HAP-1 (cell line): ENCODE results near the gene CLASP1.
A peak's percentile ranks its signal among the peaks of the same experiment; 100 is the strongest.

ENCODE experiments used
- DNase-seq, 2 experiments: peaks; one replicate each; pipeline ENCODE4 v3.0.0-alpha.2; 2016 to 2020; ENCODE audit warnings: low spot score in 2 of 2
- H3K27me3 ChIP-seq: fragments of 250-450 bp; sonication (Bioruptor Pico); 2 replicates; pipeline ENCODE4 v1.5.1; 2020; ENCODE audit warnings: low read depth, mild to moderate bottlenecking, moderate library complexity
- H3K36me3 ChIP-seq: fragments of 250-450 bp; sonication (Bioruptor Pico); replicated peaks from 2 replicates; pipeline ENCODE4 v1.5.1; 2020; ENCODE audit warnings: mild to moderate bottlenecking
- H3K4me1 ChIP-seq: fragments of 250-450 bp; sonication (Bioruptor Pico); 2 replicates; pipeline ENCODE4 v1.5.1; 2020; ENCODE audit warnings: mild to moderate bottlenecking
- H3K4me3 ChIP-seq: fragments of 250-450 bp; sonication (Bioruptor Pico); 2 replicates; pipeline ENCODE4 v1.5.1; 2020; ENCODE audit warnings: mild to moderate bottlenecking, moderate library complexity
- H3K9me3 ChIP-seq: fragments of 250-450 bp; sonication (Bioruptor Pico); 2 replicates; pipeline ENCODE4 v1.5.1; 2020; ENCODE audit warnings: mild to moderate bottlenecking, moderate library complexity
- in situ Hi-C: fragments of 300-500 bp; cut with MboI; formaldehyde crosslinking; loops from 3 replicates; pipeline ENCODE4 v1.14.3; 2020; ENCODE audit warnings: low sequenced_read_pairs, inconsistent platforms, mixed read lengths

CLASP1 gene

GRCh38 chr2:121504316-121504715, 144.9 kb downstream of the CLASP1 start:
- Histone ChIP-seq H3K27me3 (no peaks in the 10 kb centered on the region), H3K4me1 (peaks cover 15% of the 10 kb centered on the region), H3K36me3 (peaks cover 21% of the 10 kb centered on the region), H3K4me3 (no peak overlapping the region), H3K9me3 (peaks cover 4% of the 10 kb centered on the region; the same call in 1 of the 2 replicates)
- no peak for DNase-seq
- in situ Hi-C loops: no loop called here

GRCh38 chr2:121502781-121503180, 146.5 kb downstream of the CLASP1 start:
- H3K4me3 ChIP-seq: no peak overlapping the region
- DNase-seq: no peak
- peaks cover 9% of the 10 kb centered on the region for H3K4me1 ChIP-seq
- H3K36me3 ChIP-seq: peaks cover 21% of the 10 kb centered on the region
- H3K9me3 ChIP-seq: peaks cover 4% of the 10 kb centered on the region; the same call in 1 of the 2 replicates
- H3K27me3 ChIP-seq: no peaks in the 10 kb centered on the region
- in situ Hi-C loops: no loop called here

DNA sequence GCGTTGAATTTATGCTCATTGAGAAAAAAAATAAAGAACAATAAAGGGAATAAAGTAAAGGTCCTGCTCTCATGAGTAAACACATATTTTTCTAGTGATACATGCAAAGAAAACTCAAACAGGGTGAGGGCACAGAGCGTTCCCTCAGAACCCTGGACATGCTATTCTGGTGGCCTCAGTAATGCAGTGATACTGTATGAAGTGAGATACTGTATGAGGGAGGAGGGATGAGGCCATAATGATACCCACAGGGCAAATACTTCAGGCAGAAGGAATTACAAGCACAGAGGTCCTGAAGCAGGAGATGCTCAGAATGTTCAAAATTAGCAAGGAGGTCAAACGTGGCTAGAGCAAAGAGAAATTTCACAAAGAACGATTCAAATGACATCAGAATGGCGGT, 147.0 kb downstream of the CLASP1 start:
- Histone ChIP-seq H3K4me1 (peaks cover 6% of the 10 kb centered on the region; the same call in 1 of the 2 replicates), H3K27me3 (no peaks in the 10 kb centered on the region), H3K9me3 (peaks cover 4% of the 10 kb centered on the region; the same call in 1 of the 2 replicates), H3K36me3 (peaks cover 21% of the 10 kb centered on the region), H3K4me3 (no peak overlapping the region)
- DNase-seq: no peak
- in situ Hi-C loops: no loop called here

GRCh38 chr2:121501554-121501953, 147.7 kb downstream of the CLASP1 start:
- Histone ChIP-seq H3K4me1 (peaks cover 6% of the 10 kb centered on the region; the same call in 1 of the 2 replicates), H3K36me3 (peaks cover 21% of the 10 kb centered on the region)
- DNase-seq: no peak

GRCh38 chr2:121501031-121501430, 148.2 kb downstream of the CLASP1 start:
- no peak overlapping the region for H3K4me3 ChIP-seq
- H3K4me1 ChIP-seq: peaks cover 6% of the 10 kb centered on the region; the same call in 1 of the 2 replicates
- H3K36me3 ChIP-seq: peaks cover 21% of the 10 kb centered on the region
- DNase-seq: no peak
- H3K27me3 ChIP-seq: no peaks in the 10 kb centered on the region
- H3K9me3 ChIP-seq: peaks cover 4% of the 10 kb centered on the region; the same call in 1 of the 2 replicates
- in situ Hi-C loops: no loop called here

More at GRCh38 chr2:121501554-121501953, 147.7 kb downstream of the CLASP1 start:
- in situ Hi-C loops: no loop called here
- Histone ChIP-seq H3K9me3 (peaks cover 4% of the 10 kb centered on the region; the same call in 1 of the 2 replicates), H3K27me3 (no peaks in the 10 kb centered on the region), H3K4me3 (no peak overlapping the region)

- DNase-seq: no peak
- H3K4me1 ChIP-seq: peaks cover 8% of the 10 kb centered on the region
- peaks cover 21% of the 10 kb centered on the region for H3K36me3 ChIP-seq
- peaks cover 4% of the 10 kb centered on the region; the same call in 1 of the 2 replicates for H3K9me3 ChIP-seq
- no peaks in the 10 kb centered on the region for H3K27me3 ChIP-seq
- no peak overlapping the region for H3K4me3 ChIP-seq
- in situ Hi-C loops: no loop called here
Observed at GRCh38 chr2:121498731-121499130, 150.5 kb downstream of the CLASP1 start.

- Histone ChIP-seq H3K9me3 (no peaks in the 10 kb centered on the region), H3K4me3 (no peak overlapping the region), H3K27me3 (no peaks in the 10 kb centered on the region), H3K4me1 (peaks cover 48% of the 10 kb centered on the region), H3K36me3 (no peaks in the 10 kb centered on the region)
- no peak for DNase-seq
- in situ Hi-C loops: no loop called here
Observed at GRCh38 chr2:121492409-121492808, 156.9 kb downstream of the CLASP1 start.

GRCh38 chr2:121491518-121491917, 157.7 kb downstream of the CLASP1 start:
- no peak for DNase-seq
- in situ Hi-C loops: no loop called here
- Histone ChIP-seq H3K4me1 (peaks cover 51% of the 10 kb centered on the region), H3K4me3 (no peak overlapping the region), H3K27me3 (no peaks in the 10 kb centered on the region), H3K36me3 (no peaks in the 10 kb centered on the region), H3K9me3 (no peaks in the 10 kb centered on the region)

DNA sequence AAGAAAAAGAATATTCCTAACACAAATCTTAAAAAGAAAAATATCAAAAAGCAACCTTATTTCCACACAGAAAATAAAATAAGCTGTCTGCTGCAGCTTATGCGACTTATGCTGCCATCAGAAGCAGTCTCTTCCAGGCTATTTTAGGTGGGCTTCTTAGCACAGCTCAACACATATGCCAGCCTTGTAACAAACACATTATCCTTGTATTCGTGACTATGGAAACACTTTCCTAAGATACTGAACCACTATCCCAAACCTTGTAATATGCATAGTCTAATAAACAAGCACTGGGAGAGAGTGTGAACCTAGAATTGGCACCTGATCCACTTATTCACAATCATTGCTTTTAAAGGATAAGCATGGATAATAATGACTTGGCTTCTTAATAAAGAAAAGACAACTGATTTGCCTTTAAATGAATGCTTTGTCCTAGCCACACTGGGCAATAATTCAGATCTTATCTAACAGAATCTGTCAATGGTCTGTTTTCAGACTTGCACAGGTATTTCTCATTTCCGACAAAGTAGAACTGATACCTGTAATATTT, 158.6 kb downstream of the CLASP1 start:
- Histone ChIP-seq H3K27me3 (no peaks in the 10 kb centered on the region), H3K4me3 (no peak overlapping the region), H3K9me3 (no peaks in the 10 kb centered on the region), H3K4me1 (peaks cover 55% of the 10 kb centered on the region), H3K36me3 (no peaks in the 10 kb centered on the region)
- in situ Hi-C loops: no loop called here
- DNase-seq: peak in 1 of 2 experiments; percentile 42

GRCh38 chr2:121489911-121490583, 159.2 kb downstream of the CLASP1 start:
- DNase-seq: no peak
- no peaks in the 10 kb centered on the region for H3K36me3 ChIP-seq
- no peaks in the 10 kb centered on the region for H3K27me3 ChIP-seq
- peaks cover 55% of the 10 kb centered on the region for H3K4me1 ChIP-seq
- in situ Hi-C loops: no loop called here
- no peak overlapping the region for H3K4me3 ChIP-seq
- H3K9me3 ChIP-seq: no peaks in the 10 kb centered on the region

DNA sequence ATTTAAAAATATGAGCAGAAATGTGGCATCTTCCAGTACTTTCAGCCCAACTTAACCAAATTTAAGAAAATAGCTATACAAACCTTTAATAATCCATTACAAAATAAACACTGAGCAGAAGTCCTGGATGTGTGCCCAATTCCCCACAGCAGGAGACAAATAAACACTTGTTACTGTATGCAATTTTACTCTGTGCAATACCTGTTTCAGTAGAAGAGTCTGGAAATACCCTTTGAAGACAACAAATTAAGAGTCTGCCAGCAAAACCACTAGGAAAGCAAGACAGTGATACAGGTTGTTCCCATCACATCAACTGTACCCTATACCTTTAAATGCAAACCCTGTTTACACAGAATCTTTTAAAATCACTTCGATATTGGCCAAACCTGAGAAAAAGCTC, 160.0 kb downstream of the CLASP1 start:
- no peak for DNase-seq
- Histone ChIP-seq H3K4me1 (peaks cover 55% of the 10 kb centered on the region), H3K4me3 (no peak overlapping the region), H3K36me3 (no peaks in the 10 kb centered on the region), H3K27me3 (no peaks in the 10 kb centered on the region), H3K9me3 (no peaks in the 10 kb centered on the region)
- in situ Hi-C loops: no loop called here

- no peak overlapping the region for H3K4me3 ChIP-seq
- in situ Hi-C loops: no loop called here
- H3K9me3 ChIP-seq: no peaks in the 10 kb centered on the region
- no peaks in the 10 kb centered on the region for H3K36me3 ChIP-seq
- H3K27me3 ChIP-seq: no peaks in the 10 kb centered on the region
- H3K4me1 ChIP-seq: peaks cover 35% of the 10 kb centered on the region
- DNase-seq: no peak
Observed at GRCh38 chr2:121486191-121486790, 163.0 kb downstream of the CLASP1 start.

DNA sequence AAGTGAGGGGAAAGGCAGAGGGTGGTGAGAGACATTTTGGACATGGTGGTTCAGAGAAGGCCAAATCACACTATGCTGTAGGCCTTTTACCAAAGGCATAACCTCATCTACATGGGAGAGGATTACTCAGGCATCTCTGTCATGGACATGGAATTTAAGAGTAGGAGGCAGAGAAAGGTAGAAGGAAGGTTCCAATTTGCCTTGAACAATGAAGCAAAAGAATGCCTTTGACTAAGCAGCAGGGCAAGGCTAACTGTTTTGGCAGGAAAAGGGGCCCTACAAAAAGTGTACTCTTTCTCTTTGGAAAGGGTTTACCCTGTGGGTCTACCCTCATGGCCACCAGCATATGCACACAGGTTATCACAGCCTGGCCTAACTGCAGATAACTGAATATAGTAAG, 164.2 kb downstream of the CLASP1 start:
- Histone ChIP-seq H3K4me3 (no peak overlapping the region), H3K27me3 (no peaks in the 10 kb centered on the region), H3K36me3 (no peaks in the 10 kb centered on the region), H3K9me3 (no peaks in the 10 kb centered on the region), H3K4me1 (peaks cover 22% of the 10 kb centered on the region)
- in situ Hi-C loops: no loop called here
- no peak for DNase-seq

DNA sequence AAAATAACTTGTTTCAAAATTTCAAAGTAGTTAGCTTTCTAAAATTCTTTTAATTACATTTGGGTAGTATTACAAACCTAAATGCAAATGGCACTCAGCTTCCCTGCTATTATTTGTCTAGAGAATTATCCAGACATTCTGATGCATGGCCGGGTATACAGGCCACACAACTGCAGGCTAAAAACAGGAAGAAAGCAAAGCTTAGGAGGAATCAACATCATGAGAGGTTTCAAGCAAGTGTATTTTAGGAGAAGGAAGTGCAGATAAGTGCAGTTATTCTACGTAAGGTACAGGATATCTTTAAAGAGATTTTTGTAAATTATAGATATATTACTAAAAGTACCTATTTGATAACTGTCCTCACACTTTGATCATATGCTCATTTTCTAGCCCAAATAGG, 165.4 kb downstream of the CLASP1 start:
- Histone ChIP-seq H3K4me3 (no peak overlapping the region), H3K36me3 (no peaks in the 10 kb centered on the region), H3K4me1 (peaks cover 10% of the 10 kb centered on the region), H3K27me3 (no peaks in the 10 kb centered on the region), H3K9me3 (no peaks in the 10 kb centered on the region)
- DNase-seq: no peak
- in situ Hi-C loops: no loop called here
